K562 (cell line): ENCODE measurements around the gene ZNF582. TPM values are rescaled to one million over a fixed set of nuclear protein-coding genes. Genes with fewer than 3 reads are reported as not detected.

Source experiments
- ARNT ChIP-seq, 2 experiments: fragments of 450-650 bp; IDR thresholded peaks; 2 replicates each; pipeline ENCODE4 v1.6.1; 2016; ENCODE audit warnings: mild to moderate bottlenecking in 1 of 2
- BCOR ChIP-seq: fragments of 450-650 bp; IDR thresholded peaks from 2 replicates; pipeline ENCODE4 v1.6.1; 2016
- CCNT2 ChIP-seq: IDR thresholded peaks from 2 replicates; pipeline ENCODE4 v1.6.1; 2011; ENCODE audit warnings: borderline replicate concordance, low read depth, mild to moderate bottlenecking, moderate library complexity, mixed read lengths, low read length; ENCODE audit not compliant: insufficient read length; ENCODE audit errors: extremely low read depth
- EGR1 ChIP-seq: fragments of 450-650 bp; conservative IDR thresholded peaks from 2 replicates; pipeline ENCODE4 v1.6.1; 2017; ENCODE audit warnings: mild to moderate bottlenecking
- ETS2 ChIP-seq: IDR thresholded peaks from 2 replicates; pipeline ENCODE4 v1.6.1; 2016; ENCODE audit warnings: borderline replicate concordance, missing genetic modification characterization, mild to moderate bottlenecking, moderate library complexity, missing compliant biosample characterization; ENCODE audit not compliant: poor library complexity, severe bottlenecking
- ETV5 ChIP-seq: sonication (generic); formaldehyde crosslinking; IDR thresholded peaks from 2 replicates; pipeline ENCODE4 v1.4.0; 2020; ENCODE audit warnings: low read depth, mild to moderate bottlenecking, missing genetic modification reagents
- FOXA1 ChIP-seq: fragments of 450-650 bp; IDR thresholded peaks from 2 replicates; pipeline ENCODE4 v1.6.1; 2016; ENCODE audit warnings: mild to moderate bottlenecking, borderline replicate concordance
- HEY1 ChIP-seq: fragments of 250-450 bp; sonication (Bioruptor Pico); IDR thresholded peaks from 2 replicates; pipeline ENCODE4 v1.5.0; 2020; ENCODE audit warnings: mild to moderate bottlenecking, moderate library complexity, borderline replicate concordance
- IFI16 ChIP-seq: fragments of 250-450 bp; sonication (Bioruptor Pico); IDR thresholded peaks from 2 replicates; pipeline ENCODE4 v2.1.2; 2022; ENCODE audit warnings: mild to moderate bottlenecking, inconsistent platforms
- MTA2 ChIP-seq: fragments of 450-650 bp; IDR thresholded peaks from 2 replicates; pipeline ENCODE4 v1.6.1; 2016; ENCODE audit warnings: low read depth
- RHOXF2B ChIP-seq: fragments of 250-450 bp; sonication (Bioruptor Pico); conservative IDR thresholded peaks from 2 replicates; pipeline ENCODE4 v1.5.1; 2021
- SIX5 ChIP-seq, 2 experiments: IDR thresholded peaks; 2 replicates each; pipeline ENCODE4 v1.6.1; 2011; ENCODE audit warnings: low read length in 2 of 2, borderline replicate concordance in 1 of 2, low read depth in 1 of 2, mild to moderate bottlenecking in 1 of 2, moderate library complexity in 1 of 2; ENCODE audit not compliant: insufficient read depth in 1 of 2
- SUPT5H ChIP-seq: fragments of 450-650 bp; IDR thresholded peaks from 2 replicates; pipeline ENCODE4 v1.6.1; 2016
- ZBTB1 ChIP-seq: sonication (generic); formaldehyde crosslinking; IDR thresholded peaks from 2 replicates; pipeline ENCODE4 v1.8.1; 2023; ENCODE audit warnings: missing genetic modification reagents, low read depth, mild to moderate bottlenecking, borderline replicate concordance
- ZNF316 ChIP-seq: fragments of 450-650 bp; IDR thresholded peaks from 2 replicates; pipeline ENCODE4 v1.6.1; 2016
- ZNF347 ChIP-seq: fragments of 450-650 bp; formaldehyde crosslinking; IDR thresholded peaks from 2 replicates; pipeline ENCODE4 v1.4.0; 2020; ENCODE audit warnings: low read depth, mild to moderate bottlenecking, moderate library complexity
- ZNF778 ChIP-seq: fragments of 450-650 bp; formaldehyde crosslinking; IDR thresholded peaks from 2 replicates; pipeline ENCODE4 v1.4.0; 2020; ENCODE audit warnings: mild to moderate bottlenecking, moderate library complexity
- polyA plus RNA-seq, 8 experiments: library from polyadenylated mRNA; depleted of rRNA in 4 of 8; stranded (reverse) in 5 of 8; unstranded in 3 of 8; fragments of >200 nt; fragmentation: Nextera tagmentation in 2 of 8; fragmentation: Illumina TruSeq in 1 of 8; extraction: Ambion mirVana in 2 of 8; extraction: Trizol in 1 of 8; gene quantifications; 2 replicates each; pipeline versions ENCODE4 v1.2.1 to v1.2.3, GENCODE V29; 2011 to 2014; ENCODE audit warnings: inconsistent platforms in 1 of 8, missing spikeins in 1 of 8
- total RNA-seq, 7 experiments: library from RNA; depleted of rRNA in 6 of 7; stranded (reverse); fragments of >200 nt in 6 of 7; fragmentation: Illumina TruSeq in 2 of 7; extraction: Trizol in 2 of 7; gene quantifications; 2 replicates each; pipeline versions ENCODE4 v1.2.1 to v1.2.3, GENCODE V29; 2011 to 2021; ENCODE audit warnings: low replicate concordance in 1 of 7
- TF ChIP-seq, protein P1 (sequence below): fragments of 450-650 bp; formaldehyde crosslinking; conservative IDR thresholded peaks from 2 replicates; pipeline ENCODE4 v1.4.0; 2022; ENCODE audit warnings: mild to moderate bottlenecking, missing genetic modification characterization
- TF ChIP-seq, protein P2 (sequence below), 2 experiments: fragments of 450-650 bp in 1 of 2; IDR thresholded peaks; 2 replicates each; pipeline ENCODE4 v1.6.1; 2011 to 2017; ENCODE audit warnings: low read depth in 2 of 2, antibody characterized with exemption in 1 of 2, borderline replicate concordance in 1 of 2, low read length in 1 of 2, mild to moderate bottlenecking in 1 of 2, mixed read lengths in 1 of 2; ENCODE audit not compliant: control insufficient read depth in 1 of 2
- TF ChIP-seq, protein P3 (sequence below), 2 experiments: fragments of 450-650 bp; IDR thresholded peaks; 2 replicates each; pipeline ENCODE4 v1.6.1; 2016

ZNF582 gene
- total and polyA plus RNA-seq, 9 of the 15 experiments (the other 6 are each of a cell fraction or from before 2014, with no cell fraction given), result 0.72 to 3.3 (median 1.6) TPM

DNA sequence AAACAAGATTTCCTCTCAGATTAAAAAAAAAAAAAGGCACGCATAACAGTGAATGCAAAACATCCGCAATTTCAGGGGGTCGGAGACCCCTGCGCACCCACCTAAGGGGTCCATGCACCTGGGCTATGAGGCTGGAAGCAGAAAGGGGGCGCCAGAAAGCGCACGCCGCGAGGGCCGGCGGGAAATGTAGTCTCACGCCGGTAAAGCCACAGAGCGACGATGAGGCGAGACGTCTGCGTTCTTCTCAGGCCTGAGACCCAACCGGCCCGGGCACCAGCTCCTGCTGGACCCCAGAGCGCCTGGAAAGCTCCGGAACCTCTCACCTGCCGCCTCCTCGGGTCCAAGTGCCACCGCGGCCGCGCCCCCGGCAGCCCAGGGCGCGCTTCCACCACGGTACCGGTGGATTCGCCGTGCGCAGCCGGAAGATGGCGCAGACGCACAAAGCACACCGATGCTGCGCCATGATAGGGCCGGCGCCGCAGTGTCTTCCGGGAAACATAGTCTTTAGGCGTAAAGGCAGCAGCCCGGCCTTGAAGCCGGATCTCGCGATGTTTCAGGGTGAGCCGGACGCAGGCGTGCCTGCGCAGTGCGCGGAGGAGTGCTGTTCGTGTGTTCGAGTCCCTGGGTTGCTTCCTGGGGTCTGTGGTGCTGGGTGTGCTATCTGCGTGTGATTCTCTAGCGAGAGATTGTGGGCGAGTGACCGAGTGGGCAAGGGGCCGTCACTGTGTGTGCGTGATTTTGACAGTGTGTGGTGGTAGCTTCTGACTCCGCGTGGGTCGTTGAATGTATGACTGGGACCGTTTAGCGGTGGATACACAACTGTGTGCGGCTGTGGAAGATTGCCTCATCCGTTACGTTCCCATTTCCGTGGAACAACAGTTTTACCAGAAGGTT is at the start of gene ZNF582 (continued):
- TF ChIP-seq ARNT (IDR thresholded peaks at IDR 0.05), result no peak
- TF ChIP-seq ZNF347 (CRISPR knock-in tag), result no peak
- TF ChIP-seq ZNF778 (CRISPR knock-in tag), result no peak
- TF ChIP-seq ZBTB1 (CRISPR knock-in tag), result no peak
- TF ChIP-seq RHOXF2B, result no peak
- TF ChIP-seq HEY1 (CRISPR knock-in tag), result no peak
- TF ChIP-seq IFI16, result no peak
- TF ChIP-seq ETV5 (CRISPR knock-in tag), result no peak; the same call in 1 of the 2 replicates
- no peak for TF ChIP-seq FOXA1
- peak; percentile 66; the same call in 1 of the 2 replicates for TF ChIP-seq SUPT5H
- no peak for TF ChIP-seq ETS2 (tag)
- TF ChIP-seq, protein P1, sequence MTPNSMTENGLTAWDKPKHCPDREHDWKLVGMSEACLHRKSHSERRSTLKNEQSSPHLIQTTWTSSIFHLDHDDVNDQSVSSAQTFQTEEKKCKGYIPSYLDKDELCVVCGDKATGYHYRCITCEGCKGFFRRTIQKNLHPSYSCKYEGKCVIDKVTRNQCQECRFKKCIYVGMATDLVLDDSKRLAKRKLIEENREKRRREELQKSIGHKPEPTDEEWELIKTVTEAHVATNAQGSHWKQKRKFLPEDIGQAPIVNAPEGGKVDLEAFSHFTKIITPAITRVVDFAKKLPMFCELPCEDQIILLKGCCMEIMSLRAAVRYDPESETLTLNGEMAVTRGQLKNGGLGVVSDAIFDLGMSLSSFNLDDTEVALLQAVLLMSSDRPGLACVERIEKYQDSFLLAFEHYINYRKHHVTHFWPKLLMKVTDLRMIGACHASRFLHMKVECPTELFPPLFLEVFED (CRISPR knock-in tag), result no peak
- TF ChIP-seq SIX5 (IDR thresholded peaks at IDR 0.05; ENCODE audit: borderline replicate concordance in 1 of 2, insufficient read depth in 1 of 2, low read depth in 1 of 2, low read length in 2 of 2), result peak; percentile 82 to 84
- TF ChIP-seq, protein P2, sequence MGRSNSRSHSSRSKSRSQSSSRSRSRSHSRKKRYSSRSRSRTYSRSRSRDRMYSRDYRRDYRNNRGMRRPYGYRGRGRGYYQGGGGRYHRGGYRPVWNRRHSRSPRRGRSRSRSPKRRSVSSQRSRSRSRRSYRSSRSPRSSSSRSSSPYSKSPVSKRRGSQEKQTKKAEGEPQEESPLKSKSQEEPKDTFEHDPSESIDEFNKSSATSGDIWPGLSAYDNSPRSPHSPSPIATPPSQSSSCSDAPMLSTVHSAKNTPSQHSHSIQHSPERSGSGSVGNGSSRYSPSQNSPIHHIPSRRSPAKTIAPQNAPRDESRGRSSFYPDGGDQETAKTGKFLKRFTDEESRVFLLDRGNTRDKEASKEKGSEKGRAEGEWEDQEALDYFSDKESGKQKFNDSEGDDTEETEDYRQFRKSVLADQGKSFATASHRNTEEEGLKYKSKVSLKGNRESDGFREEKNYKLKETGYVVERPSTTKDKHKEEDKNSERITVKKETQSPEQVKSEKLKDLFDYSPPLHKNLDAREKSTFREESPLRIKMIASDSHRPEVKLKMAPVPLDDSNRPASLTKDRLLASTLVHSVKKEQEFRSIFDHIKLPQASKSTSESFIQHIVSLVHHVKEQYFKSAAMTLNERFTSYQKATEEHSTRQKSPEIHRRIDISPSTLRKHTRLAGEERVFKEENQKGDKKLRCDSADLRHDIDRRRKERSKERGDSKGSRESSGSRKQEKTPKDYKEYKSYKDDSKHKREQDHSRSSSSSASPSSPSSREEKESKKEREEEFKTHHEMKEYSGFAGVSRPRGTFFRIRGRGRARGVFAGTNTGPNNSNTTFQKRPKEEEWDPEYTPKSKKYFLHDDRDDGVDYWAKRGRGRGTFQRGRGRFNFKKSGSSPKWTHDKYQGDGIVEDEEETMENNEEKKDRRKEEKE (IDR thresholded peaks at IDR 0.05; ENCODE audit: borderline replicate concordance in 1 of 2, control insufficient read depth in 1 of 2, low read depth in 2 of 2, low read length in 1 of 2), result no peak
- TF ChIP-seq MTA2, result peak; percentile 58
- TF ChIP-seq BCOR, result peak; percentile 73
- TF ChIP-seq, protein P3, sequence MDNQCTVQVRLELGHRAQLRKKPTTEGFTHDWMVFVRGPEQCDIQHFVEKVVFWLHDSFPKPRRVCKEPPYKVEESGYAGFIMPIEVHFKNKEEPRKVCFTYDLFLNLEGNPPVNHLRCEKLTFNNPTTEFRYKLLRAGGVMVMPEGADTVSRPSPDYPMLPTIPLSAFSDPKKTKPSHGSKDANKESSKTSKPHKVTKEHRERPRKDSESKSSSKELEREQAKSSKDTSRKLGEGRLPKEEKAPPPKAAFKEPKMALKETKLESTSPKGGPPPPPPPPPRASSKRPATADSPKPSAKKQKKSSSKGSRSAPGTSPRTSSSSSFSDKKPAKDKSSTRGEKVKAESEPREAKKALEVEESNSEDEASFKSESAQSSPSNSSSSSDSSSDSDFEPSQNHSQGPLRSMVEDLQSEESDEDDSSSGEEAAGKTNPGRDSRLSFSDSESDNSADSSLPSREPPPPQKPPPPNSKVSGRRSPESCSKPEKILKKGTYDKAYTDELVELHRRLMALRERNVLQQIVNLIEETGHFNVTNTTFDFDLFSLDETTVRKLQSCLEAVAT (IDR thresholded peaks at IDR 0.05), result peak in 1 of 2 experiments; percentile 92; a peak in 2 of 4 replicates
- 0 out of 2 replicates have a peak, but pooled peaks have one; percentile 24 for TF ChIP-seq EGR1
- TF ChIP-seq ZNF316, result no peak
- TF ChIP-seq CCNT2, result no peak
